GM21723 (cell line): ENCODE data around the gene OFD1.
A peak's percentile ranks its signal among the peaks of the same experiment; 100 is the strongest.

ENCODE experiments used
- ATAC-seq: cut with Tn5 transposase; IDR thresholded peaks from one replicate; pipeline ENCODE4 v1.9.1; 2021; ENCODE audit warnings: mild to moderate bottlenecking, moderate library complexity; ENCODE audit not compliant: unreplicated experiment

Gene OFD1, protein sequence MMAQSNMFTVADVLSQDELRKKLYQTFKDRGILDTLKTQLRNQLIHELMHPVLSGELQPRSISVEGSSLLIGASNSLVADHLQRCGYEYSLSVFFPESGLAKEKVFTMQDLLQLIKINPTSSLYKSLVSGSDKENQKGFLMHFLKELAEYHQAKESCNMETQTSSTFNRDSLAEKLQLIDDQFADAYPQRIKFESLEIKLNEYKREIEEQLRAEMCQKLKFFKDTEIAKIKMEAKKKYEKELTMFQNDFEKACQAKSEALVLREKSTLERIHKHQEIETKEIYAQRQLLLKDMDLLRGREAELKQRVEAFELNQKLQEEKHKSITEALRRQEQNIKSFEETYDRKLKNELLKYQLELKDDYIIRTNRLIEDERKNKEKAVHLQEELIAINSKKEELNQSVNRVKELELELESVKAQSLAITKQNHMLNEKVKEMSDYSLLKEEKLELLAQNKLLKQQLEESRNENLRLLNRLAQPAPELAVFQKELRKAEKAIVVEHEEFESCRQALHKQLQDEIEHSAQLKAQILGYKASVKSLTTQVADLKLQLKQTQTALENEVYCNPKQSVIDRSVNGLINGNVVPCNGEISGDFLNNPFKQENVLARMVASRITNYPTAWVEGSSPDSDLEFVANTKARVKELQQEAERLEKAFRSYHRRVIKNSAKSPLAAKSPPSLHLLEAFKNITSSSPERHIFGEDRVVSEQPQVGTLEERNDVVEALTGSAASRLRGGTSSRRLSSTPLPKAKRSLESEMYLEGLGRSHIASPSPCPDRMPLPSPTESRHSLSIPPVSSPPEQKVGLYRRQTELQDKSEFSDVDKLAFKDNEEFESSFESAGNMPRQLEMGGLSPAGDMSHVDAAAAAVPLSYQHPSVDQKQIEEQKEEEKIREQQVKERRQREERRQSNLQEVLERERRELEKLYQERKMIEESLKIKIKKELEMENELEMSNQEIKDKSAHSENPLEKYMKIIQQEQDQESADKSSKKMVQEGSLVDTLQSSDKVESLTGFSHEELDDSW

DNA sequence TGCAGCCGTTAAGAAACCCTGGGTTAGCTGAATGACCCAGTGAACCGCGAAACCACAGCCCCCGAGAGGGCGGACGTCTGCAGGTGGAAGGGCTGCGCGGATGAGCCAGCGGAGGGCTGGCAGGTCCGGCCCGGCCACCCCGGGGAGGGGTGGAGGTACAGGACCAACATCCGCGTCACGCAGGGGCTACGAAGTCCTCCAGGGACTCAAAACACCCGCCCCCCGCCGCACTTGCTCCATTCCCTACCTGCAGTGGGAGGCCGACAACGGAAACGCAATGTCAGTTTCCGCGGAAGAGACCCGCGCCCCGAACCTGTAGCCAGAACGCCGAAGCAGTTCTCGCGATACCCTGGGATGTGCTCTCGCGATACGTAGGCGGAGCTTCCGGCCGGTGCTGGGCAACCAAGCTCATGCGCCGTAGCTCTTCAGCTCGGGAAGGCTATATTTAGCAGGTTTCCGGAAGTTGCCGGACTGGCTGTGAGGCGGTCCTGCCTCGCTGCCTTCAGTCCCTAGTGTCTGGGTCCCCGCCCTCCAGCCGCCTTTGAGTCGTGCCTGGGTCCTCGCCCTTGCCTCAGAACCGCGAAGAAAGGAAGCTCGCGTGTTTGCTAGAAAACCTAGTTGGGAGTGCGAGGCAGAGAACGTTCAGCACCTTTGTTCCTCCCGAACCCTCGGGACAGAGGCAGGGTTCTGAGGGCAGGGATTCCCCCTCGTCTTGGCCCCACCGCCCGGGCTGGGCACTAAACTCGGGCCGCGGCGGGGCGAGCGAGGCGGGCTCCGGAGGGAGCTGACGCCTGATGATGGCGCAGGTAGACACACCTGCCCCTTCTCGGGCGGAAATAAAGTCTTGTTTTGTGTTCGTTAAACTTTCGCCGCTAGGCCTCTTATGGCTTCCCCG lies at the start of gene OFD1, which contains the start of gene TRAPPC2:
OFD1 (plus strand) TSS at position 471 of the 895 bp plus-strand sequence; CDS start at position 795, 324 bp downstream.
TRAPPC2 (minus strand) TSS at position 343 of the 895 bp plus-strand sequence. CDS start 14,657 bp downstream, outside the sequence.
- peak; percentile 94 for ATAC-seq

DNA sequence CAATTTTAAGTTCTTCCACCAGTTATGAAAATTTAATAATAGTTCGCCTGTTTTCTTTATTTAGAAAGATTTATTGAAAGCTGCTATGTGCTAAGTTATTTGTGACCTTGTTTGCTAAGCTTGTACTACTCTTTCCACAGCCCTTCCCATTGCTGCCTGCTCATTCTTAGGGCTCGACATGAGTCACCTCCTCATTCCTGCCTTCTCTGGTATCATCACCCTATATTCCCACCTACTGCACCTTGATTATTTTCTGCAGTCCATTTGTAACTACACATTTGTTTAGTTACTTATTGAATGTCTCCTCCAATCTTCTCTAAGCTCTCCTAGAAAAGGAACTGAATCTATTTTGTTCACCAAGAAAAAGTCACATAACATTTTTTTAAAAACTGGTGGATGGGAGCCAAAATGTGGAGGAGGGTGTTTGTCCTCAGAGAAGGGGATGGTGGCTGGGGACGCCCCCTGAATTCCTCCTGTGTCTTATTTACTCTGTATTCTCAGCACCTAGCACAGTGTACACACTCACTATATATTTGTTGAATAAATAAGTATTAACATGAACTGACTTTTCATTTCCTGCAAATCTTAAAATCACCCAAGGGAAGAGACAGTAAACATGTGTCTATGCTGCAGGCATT lies 49.3 kb upstream of the OFD1 start:
- ATAC-seq: no peak

DNA sequence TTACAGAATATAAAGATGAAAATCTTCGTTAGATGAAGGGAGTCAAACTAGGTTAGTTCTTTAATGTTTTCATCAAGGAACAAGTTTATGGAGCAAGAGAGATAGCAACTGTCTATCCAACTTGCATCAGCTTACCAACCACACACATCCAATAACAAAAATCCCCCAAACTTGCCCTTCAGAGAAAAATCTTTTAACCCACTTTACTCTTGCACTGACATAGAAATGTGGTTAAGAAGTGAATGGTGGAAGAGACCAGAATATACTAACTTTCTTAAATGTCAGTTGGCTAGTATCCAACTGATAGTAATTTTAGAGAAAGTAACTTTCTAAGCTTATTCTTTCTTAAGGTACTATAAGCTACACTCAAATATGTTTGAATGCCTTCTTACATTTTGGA lies 47.3 kb upstream of the OFD1 start:
- ATAC-seq: no peak

DNA sequence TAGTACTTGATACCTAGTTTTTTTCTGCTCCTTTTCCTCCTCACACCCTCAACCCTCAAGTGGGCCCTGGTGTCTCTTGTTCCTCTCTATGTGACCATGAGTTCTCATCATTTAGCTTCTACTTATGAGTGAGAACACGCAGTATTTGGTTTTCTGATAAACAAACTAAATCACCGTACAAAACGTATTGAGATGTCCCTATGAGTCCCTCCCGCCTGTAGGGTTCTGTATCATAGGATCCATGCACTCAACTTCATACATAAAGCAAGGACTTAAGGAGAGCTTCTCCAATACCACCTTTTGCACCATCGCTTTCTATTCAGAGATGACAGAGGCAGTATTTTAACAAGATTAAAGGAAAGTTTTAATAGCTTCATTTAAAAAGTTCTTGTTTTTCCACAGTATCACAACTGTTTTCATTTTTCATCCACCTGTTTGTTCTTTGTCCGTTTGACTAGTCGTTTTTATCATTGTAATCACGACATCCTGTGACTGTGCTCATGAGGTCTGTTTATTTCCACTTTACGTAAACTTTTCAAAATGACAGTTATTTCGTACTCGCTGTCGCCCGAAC lies 46.1 kb upstream of the OFD1 start:
- peak; percentile 17 for ATAC-seq

DNA sequence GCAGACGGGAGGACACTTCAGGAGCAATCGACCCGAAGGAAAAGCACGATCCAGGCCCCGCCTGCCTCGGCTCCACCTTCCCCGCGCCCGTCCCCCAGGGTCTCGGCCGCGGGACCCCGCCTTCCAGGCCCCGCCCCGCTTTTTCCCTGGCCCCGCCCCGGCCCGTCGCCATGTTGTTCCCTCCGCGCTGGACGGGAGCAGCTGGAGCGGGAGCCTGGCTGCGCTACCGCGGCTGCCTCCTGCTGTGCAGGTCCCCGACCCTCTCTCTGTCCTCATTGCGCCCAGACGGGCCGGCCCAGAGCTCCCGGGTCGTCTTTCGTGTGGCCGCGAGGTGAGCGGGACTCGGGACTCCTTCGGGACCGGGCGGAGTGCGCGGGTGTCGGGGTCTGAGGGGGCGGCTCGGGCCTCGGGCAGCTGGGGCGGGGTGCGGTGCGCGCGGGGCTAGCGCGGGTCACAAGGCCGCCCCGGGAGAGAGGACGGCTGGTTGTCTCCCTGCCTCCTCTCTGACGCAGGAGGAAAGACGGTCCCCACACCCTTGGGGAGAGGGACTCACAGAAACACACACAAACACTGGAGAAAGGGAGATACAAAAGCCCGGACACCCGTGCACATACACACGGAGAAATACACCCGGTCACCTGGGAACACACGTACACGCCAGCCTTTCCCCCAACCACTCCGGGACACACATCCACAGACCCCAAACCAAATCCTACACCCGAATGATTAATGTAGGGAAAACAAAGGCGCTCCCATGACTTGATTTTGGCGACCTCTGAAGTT lies 45.4 kb upstream of the OFD1 start, which contains the start of gene RAB9A:
RAB9A (plus strand) TSS at position 171 of the 783 bp plus-strand sequence. CDS start 19,619 bp downstream, outside the sequence.
- ATAC-seq: peak; percentile 81

DNA sequence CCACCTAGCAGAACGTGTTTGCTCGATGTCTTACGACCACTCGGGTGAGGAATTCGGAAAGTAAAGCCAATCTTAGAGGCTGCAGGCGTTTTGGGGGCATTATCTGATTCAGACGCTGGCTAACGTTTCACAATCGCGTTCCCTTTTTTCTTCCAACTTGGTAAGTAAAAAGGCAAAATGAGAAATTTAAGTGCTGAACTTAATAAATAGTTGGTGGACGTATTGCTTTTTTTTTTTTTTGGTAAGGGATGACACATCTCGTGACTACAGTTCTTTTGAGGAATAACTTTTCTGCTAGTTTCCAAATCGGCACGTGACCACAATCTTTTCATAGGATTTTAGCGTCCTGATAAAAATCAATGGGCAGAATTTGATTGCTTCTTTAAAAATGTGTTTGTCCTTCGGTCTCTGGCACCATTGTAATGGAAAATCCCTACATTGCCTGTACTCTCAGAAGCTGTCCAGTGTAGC lies 44.8 kb upstream of the OFD1 start:
- ATAC-seq: no peak

DNA sequence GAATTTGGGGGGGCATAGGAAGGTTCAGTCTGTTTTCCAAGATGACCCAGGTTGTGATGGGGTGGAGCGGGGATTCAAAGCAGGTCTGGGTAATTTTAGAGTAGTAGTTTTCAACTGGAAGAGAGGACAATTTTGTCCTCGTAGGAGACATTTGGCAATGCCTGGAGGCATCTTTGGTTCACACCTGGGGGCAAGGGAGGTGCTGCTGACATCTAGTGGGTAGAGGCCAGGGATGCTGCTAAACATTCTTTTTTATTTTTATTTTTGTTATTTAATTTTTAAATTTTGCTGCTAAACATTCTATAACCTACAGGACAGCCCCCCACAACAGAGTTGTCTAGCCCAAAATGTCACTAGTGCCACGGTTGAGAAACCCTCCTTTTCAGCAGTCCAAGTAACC lies 43.7 kb upstream of the OFD1 start:
- ATAC-seq: no peak

DNA sequence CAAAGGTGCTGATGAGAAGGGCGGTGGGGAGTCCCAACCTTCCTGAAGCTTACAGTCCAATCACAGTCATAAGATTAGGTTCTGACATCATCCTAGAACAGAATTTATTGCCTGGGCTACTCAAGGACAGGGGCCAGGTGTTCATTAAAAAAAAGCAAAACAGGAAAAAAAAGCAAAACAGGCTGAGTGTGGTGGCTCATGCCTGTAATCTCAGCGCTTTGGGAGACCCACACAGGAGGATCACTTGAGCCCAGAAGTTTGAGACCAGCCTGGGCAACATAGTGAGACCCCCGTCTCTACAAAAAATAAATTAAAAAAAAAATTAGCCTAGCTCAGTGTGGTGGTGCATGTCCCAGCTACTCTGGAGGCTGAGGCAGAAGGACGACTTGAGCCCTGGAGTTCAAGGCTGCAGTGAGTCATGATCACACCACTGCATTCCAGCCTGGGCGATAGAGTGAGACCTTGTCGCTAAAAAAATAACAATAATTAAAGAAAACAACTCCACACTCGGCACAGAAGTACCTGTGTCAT lies 42.6 kb upstream of the OFD1 start:
- ATAC-seq: no peak

DNA sequence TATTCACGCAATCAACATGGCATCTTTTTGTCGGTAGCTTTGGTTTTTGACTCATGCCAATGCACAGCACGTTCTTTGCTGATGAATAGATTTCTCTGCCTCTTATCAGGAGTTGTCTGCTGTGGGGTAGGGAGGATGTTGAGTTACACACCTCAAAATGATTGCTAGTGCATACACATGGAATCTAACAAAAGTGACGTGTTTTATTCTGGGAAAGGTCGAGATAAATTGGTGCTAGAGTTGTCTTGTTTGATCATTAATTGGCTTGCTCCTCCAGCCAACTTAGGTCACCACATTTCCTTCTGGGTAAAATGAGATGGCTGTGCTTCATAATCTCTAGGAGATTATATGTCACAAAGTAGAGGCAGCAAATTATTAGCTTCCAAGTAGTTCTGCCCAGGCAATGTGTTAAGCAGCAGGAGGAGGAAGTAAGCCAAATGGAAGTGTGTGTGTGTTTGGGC lies 41.7 kb upstream of the OFD1 start:
- ATAC-seq: no peak

DNA sequence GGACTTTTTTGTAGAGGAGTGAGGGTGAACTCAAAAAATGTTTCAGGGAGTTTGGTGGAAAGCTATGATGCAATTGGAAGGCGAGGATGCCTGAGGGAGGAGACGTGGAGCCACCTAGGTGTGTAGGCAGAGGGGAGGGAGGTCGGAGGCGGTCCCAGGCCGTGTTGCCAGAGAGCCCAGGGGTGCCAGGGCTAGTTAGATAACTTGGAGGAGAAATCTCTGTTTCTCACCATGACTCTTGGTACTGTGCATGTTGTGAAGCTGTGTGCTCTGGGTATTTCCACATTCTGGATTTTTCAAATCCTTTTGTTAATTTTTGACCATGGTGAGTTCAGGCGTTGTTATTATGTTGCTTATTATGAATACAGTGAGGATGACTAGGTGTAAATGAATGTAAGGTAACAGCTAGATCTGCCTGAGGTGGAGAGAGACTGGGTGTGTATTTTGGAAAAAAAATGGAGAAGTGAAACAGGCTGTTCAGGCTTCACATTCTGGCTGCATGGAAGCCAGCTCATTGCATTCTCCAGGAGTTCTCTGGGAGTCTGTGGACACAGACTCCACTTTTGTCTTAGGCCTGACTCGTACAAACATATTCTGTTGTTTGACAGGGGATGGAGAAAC lies 41.1 kb upstream of the OFD1 start:
- no peak for ATAC-seq

DNA sequence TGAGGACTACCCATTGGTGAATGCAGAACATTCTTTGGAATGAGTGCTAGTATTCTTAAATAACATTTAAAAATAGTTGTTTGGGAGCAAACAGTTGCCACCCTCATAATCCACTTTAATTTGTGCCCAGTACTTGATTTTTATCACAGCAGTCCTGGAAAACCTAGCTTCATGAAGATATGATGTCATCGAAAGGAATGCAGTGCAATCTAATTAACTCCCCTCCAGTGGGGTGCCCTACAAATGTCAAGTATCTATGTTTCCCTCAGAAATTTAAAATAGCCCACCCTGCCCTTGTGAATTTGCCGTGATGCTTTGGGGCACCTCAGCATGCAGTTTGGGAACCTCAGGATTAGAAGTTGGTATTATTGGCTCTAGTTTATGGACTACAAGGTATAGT lies 40.2 kb upstream of the OFD1 start:
- ATAC-seq: no peak

DNA sequence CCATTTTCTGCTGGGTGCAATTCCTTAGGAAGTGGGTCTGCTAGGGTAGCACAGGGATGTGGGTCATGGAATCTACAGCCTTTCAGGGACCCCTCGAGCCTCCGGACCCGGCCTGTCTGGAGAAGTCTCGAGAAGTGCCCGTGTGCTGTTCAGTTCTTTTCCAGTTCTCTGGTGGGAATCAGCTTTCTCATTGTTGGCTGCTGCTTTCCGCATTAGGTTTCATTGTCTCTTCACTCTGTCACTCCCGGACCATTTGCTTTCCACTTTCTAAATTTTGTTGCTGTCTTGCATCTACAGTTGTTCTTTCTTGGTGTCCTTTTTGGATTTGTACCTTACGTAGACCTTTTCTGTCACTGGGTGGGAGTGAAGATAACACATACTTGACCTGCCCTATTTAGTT lies 39.6 kb upstream of the OFD1 start:
- ATAC-seq: no peak

DNA sequence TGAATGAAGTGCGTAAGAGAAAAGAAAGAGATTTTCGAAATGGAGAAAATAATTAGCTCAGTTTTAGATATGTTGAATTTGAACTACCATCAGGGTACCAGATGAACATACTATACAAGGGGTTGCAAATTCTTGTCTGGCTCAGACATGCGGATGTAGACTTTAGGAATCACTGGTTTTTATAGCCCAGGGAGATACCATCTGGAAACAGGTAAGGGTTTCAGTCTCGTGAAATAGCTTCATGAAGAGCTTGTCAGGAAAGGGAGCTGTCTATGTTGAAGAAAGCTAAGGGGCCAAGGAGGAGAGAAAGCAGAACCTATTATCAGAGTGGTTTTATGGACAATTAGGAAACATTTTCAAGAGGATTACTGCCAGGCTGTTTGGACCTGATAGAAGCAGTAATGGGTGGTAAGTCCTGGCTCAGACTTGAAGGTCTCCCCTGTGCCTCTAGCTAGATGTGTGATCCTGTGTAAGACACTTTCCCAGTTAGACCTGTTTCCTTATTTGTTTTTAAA lies 38.9 kb upstream of the OFD1 start:
- ATAC-seq: no peak

DNA sequence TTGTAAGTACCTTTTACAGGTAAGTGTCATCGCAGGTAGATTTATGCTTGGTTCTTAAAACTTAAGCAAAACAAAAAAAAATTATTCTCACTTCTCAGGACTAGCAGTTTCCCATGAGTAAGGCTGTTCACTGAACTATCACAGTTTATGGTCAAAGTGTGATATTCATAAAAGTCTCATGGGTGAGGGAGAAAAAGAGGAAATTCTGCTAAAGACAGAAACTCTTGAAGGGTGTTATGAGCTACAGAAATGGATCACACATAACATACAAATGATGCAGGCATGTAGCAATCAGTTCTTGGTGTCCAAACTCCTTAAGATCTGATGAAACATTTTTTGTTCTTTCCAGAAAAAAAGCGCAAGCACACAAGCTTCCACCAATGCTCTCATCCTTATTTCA lies 37.1 kb upstream of the OFD1 start:
- ATAC-seq: peak; percentile 53

DNA sequence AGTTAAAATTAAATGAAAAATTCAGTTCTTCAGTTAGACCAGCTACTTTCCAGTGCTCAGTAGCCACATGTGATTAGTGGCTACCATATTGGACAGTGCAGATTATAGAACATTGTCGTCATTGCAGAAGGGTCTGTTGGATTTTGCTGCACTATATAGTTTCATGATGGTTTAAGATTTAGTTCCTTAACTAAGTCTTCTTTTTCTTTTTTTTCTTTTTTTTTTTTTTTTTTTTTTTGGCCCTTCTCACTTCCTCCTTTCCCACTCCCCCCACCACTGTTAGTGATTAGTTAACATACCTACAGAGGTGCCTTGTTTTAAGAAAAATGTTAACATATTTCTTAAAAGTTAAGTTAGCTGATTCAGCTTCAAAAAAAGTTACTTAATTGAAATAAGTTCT lies 36.6 kb upstream of the OFD1 start:
- ATAC-seq: no peak

DNA sequence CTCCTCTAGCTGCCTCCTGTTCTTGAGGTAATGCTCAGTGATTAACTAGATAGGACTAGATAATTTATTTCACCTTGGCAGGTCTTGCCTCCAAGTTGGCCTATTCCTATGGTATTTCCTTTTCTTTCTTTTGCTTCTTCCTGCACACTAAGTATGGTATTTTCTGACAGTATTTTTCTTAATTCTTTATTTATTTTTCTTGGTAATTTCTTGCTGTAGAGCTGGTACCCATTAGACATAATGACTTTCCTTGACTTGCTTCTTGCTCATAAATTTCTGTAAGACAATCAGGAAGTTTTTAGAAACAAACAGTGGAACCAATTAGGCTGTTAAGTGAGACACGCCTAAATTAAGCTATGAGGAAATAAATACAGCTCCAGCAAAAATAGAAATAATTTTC lies 36.1 kb upstream of the OFD1 start:
- no peak for ATAC-seq

DNA sequence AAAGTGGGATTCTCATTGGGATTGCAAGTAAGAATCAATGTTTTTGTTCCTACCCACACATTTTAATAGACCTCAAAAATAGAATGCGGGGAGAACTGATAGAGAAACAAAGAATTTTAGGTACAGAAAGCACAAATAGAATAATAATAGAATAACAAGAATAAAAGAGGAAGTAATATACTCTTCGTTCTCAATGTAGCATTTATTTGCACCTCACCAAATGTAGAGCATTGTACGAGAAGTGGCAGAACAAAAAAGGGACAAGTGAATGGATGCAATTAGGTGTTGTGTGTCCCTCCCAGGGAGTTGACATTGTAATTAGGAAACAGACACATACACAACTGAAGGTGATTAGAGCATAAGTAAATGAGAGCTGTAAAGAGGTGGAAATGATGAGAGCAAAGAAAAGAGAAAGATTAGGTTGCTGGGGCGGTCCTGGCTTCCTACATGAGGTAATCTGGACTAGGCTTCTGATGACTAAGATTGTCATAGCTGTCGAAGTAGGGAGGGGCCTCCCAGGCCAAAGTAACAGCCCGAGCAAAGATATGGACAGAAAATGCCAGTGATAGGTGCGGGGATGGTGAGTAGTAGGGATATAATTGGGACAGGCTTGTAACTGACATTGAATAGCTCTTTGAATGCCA lies 35.2 kb upstream of the OFD1 start:
- ATAC-seq: peak; percentile 65
